Subcutaneous adipose tissue (tissue), 4 donors: ENCODE measurements around the gene CUZD1. TPM values are rescaled to one million over a fixed set of nuclear protein-coding genes. Genes with fewer than 3 reads are reported as not detected.

Experiments used
- total RNA-seq, 4 donors: library from RNA; depleted of rRNA; stranded (reverse); fragments of >200 nt; gene quantifications; one replicate each; pipeline ENCODE4 v1.1.0, GENCODE V29; 2016
- TF ChIP-seq, protein P1 (sequence below): fragments of 450-650 bp; IDR thresholded peaks from one replicate; pipeline ENCODE4 v1.5.1; 2016; ENCODE audit warnings: low read depth, mild to moderate bottlenecking, control low read depth, antibody characterized with exemption, moderate library complexity

Gene CUZD1
- total RNA-seq, 4 donors from 2014 or later: 0.44 to 0.85 (median 0.49) TPM; not detected in 1

DNA sequence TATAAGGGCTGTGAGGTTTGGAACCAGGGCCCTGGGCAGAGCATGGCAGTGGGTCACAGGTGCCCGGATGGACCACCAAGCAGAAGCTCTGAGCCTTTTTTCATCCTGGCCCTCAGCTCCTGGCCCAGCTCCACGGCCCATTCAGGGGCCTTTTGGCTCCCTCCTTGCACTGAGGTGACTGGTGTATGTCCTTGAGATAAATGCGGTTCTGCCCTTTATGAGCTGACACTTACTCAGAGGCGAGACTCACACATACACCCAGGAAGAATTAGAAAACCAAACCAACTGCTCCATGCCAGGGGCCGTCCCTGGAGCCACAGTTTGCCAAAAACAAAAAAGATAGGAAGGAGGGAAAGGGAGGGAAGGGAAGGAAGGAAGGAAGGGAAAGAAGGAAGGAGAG, 49.7 kb downstream of the CUZD1 start:
- TF ChIP-seq, protein P1, sequence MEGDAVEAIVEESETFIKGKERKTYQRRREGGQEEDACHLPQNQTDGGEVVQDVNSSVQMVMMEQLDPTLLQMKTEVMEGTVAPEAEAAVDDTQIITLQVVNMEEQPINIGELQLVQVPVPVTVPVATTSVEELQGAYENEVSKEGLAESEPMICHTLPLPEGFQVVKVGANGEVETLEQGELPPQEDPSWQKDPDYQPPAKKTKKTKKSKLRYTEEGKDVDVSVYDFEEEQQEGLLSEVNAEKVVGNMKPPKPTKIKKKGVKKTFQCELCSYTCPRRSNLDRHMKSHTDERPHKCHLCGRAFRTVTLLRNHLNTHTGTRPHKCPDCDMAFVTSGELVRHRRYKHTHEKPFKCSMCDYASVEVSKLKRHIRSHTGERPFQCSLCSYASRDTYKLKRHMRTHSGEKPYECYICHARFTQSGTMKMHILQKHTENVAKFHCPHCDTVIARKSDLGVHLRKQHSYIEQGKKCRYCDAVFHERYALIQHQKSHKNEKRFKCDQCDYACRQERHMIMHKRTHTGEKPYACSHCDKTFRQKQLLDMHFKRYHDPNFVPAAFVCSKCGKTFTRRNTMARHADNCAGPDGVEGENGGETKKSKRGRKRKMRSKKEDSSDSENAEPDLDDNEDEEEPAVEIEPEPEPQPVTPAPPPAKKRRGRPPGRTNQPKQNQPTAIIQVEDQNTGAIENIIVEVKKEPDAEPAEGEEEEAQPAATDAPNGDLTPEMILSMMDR: no peak

DNA sequence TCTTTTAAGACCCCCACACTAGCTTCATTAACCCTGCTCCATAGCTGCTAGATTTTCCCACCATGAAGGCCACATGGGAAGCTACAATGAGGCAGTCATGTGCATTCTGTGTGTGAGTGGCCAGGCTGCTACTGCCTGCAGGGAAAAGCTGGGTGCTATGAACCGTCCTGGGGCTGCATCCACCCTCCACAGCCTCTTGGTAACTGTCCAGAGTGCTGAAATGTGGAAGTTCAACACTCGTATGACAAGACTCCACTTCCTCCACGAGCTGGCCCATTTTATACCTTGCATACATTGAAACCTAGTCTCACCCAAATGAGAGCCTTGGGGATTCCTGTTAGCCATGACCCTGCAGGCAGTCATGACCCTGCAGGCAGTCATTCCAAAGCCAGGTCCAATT, 59.4 kb downstream of the CUZD1 start:
- TF ChIP-seq, protein P1: no peak

DNA sequence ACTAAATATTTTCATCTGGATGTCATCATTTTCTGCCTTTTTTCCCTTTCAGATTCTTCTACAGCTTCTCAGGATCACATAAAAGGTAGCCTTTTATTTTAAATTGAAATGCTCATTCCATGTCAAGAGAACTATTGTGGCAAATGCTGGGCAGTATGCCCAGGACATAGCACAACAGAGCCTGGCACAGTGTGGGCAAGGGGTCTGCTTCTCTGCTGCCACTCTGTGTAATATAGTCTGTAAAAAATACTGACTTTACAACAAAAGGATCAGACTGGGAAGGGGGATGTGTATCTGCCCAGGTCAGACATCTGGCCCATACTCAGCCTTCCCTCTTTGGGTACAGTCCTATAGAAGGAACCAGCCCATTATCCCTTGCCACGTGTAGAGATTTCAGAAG, 62.7 kb downstream of the CUZD1 start:
- TF ChIP-seq, protein P1: no peak

Other genes starting within 250 kb of the CUZD1 start
- gene C10orf120, start 146.0 kb downstream of the CUZD1 start, total RNA-seq: not detected
- 1 to 10 TPM in 3 of 4 donors, not detected in 1; 1.5 to 4.8 (median 1.9) TPM for gene FAM24B, start 33.7 kb upstream of the CUZD1 start, total RNA-seq
- gene FAM24A, start 64.8 kb upstream of the CUZD1 start, total RNA-seq: not detected
- gene C10orf88, start 108.4 kb upstream of the CUZD1 start, total RNA-seq: 10 to 100 TPM in 1 of 4 donors, 1 to 10 TPM in 3; 4.3 to 10.8 (median 7.0) TPM
- gene PSTK, start 134.5 kb upstream of the CUZD1 start, total RNA-seq: 1 to 10 TPM; 2.4 to 6.2 (median 3.0) TPM
- gene IKZF5, start 162.9 kb upstream of the CUZD1 start, total RNA-seq: 10 to 100 TPM; 10.4 to 16.0 (median 14.0) TPM
- gene ACADSB, start 163.1 kb upstream of the CUZD1 start, total RNA-seq: 10 to 100 TPM; 15.6 to 25.6 (median 19.6) TPM